ENCODE measurements around the gene FAM107B.

GRCh38 chr10:14527134-14527844 lies 247.4 kb downstream of the FAM107B start:
- TF ChIP-seq CTCF (IDR thresholded peaks at IDR 0.05) (no peak), EZH2phosphoT487 (IDR thresholded peaks at IDR 0.05) (no peak)

Measured in neural progenitor cell (in vitro differentiated cells).